NCI-H2107 (cell line): ENCODE results near the gene TTC34.

ENCODE experiments used
- DNase-seq: peaks from one replicate; lab custom pipeline; 2025; lab: John Stamatoyannopoulos, UW

The TTC34 gene

DNA sequence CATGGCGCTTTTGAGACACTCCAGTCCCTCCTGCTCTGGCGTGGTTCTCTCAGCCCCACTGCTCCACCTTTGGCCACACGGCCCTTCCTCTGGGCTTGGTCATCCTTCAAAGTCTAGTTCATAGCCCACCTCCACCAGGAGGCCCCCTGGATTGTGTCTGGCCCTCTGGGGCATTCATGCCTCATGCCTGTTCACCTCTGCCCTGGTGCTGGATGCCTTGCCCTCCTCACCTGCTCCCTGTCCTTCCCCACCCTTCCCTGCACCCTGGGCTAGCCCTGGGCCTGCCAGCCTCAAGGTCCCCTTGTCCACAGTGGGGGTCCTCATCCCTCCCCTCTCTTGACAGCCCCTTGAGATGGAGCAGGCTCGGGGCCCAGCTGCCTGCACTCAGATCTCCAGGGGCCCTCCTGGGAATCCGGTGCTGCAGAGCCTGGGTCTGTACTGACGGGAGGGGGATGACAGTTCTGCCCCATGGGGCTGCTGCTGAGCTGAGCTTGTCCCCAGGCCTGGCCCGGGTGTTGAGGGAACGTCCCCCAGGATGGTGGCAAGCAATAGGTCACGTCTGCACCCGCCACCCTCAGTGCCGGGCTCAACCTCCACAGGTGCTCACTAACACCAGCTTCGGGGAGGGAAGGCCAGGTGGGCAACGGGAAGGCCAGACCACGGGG lies 196.5 kb downstream of the TTC34 start:
- no peak for DNase-seq

DNA sequence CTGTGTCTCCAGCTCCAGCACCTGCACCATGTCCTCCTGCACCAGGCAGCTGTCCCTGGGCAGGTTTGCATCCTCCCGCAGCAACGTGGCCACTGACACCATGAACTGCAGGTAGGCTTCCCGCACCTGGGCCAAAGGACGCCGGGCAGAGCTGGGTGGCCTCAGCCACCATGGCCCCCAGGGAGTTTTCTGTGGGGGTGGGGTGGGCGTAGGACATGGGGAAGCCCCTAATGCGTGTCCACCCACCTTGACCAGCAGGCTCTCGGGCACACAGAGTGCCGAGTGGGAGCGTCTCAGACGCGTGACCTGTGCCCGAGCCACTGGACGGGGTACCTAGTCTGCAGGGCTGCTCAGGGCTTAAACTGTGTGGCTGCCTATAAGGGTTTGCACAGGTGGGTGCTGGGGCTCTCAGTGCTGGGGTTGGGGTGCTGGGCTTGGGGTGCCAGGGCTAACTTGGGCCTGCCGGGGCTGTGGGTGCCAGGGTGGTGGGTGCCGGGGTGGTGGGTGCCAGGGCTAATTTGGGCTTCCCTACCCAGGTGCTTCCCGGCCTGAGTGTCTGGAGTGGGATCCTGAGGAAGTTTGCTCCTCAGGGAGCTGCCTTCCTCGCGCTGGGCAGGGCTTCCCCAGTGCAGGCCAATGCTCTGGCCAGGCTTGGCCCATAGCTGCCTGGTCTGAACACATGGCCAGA lies 197.2 kb downstream of the TTC34 start:
- DNase-seq, result no peak

- no peak for DNase-seq
Observed at GRCh38 chr1:2603521-2604155, 197.9 kb downstream of the TTC34 start.

GRCh38 chr1:2602866-2603520 lies 198.5 kb downstream of the TTC34 start:
- DNase-seq, result no peak

GRCh38 chr1:2602311-2602835 lies 199.1 kb downstream of the TTC34 start:
- DNase-seq, result no peak

DNA sequence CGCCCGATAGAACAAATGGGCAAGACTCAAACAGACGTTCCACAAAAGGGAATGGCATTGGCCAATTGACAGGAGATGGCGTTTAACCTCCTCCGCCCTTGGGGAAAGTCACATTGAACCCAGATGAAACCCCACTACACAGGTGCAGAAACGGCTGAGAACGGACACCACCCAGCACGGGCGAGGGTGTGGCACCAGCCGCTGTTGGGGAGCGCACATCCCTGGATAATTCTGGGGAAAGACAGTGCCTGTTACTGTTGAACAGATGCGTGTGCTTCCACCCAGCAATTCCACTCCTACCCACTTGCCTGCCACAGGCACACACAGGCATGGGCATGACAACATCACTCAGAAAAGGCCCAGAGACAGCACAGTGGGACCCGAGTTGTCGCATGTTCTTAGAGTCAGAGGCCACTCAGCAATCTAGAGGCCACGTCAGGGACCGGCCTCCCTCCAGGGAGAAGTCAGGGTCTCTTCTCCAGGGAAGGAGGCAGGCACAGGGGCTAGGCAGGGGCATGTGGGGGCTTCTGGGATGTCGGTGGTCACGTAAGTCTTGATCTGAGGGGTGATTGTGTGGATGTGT lies 199.7 kb downstream of the TTC34 start:
- DNase-seq, result no peak

GRCh38 chr1:2598329-2598931 lies 203.1 kb downstream of the TTC34 start:
- DNase-seq, result no peak

GRCh38 chr1:2597441-2598328 lies 203.8 kb downstream of the TTC34 start:
- DNase-seq, result no peak

GRCh38 chr1:2596530-2597333 lies 204.8 kb downstream of the TTC34 start:
- DNase-seq, result no peak

DNA sequence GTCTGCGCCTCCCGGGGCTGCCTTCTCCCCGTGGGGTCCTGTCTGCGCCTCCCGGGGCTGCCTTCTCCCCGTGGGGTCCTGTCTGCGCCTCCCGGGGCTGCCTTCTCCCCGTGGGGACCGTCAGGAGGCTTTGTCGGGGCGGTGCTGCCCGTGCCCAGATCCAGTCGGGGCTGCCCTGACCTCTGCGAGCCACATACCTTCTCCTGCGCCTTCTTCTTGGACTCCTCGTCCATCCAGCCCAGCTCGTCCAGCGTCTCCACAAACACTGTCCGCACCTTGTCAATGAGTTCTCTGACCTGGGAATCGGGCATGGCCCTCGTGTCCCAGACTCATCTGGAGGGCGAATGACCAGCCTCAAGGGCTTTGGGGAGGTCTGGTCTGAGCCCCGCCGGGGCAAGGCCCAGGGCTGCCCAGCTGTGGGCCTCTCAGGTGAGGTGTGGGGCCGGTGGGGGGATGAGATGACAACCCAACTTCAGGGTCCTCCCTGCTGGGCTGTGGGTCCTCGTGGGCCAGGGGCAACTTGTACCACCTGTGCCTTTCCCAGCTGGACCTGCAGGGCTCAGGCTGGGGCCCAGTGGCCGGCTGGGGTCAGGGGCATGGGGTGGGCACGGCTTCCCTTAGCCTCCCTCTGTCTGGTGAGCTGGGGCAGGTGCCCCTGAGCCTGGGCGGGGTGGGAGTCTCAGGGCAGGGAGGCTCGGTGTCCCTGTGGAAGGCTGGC lies 205.5 kb downstream of the TTC34 start:
- DNase-seq, result no peak

DNA sequence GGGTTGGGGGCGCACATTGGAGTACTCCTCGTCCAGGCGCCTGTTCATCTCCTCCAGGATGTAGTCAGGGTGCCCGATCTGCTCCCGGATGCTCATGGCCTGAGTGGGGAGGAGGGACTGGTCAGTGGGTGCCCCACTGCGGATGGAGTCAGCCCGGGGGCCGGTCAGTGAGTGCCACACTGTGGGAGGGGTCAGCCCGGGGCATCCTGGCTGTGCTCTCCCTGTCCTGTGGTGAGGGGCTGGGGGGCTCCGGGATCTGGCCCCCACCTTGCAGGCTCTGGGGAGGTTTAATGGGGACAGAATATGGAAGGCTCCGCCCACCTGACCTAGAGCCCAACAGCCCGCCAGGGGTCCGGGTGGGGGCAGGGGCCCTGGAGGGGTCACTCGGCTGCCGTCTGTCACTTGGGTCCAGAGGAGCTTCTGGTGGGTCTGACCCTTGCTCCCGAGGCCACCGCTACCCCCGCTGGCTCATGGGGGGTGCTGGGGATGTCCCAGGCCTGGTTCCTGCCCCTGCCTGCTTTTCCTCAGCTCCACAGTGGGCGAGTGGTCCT lies 206.2 kb downstream of the TTC34 start:
- DNase-seq, result no peak

GRCh38 chr1:2594641-2595131 lies 206.8 kb downstream of the TTC34 start:
- no peak for DNase-seq

GRCh38 chr1:2594001-2594640 lies 207.4 kb downstream of the TTC34 start:
- DNase-seq, result no peak

DNA sequence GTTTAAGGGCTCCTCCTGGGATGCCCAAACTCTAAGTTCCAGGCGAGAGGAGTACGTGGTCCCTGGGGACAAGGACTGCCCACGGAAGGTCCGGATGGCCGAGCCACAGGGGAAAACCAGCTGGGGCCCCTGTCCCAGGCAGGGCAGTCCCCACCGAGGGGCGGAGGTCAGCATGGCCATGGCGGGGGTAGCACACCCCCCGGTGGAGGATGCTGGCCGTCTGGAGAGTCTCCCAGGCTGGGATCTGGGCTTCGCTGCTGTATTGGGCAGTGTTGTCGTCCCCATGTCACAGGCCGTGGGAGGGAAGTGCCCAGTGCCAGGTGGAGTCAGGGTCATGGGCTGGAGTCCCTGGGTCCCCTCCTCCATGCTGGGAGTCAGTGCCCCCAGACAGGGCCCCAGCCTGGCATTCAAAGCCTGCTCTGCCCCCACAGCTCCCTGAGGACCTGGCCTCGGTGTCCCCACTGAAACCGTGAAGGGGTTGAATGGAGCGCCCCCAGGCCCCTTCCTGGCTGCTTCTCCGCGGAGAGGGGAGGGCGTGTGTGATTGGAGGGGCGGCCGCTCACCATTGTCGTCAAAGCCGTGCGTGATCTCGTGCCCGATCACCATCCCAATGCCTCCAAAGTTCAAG lies 208.1 kb downstream of the TTC34 start:
- DNase-seq, result no peak

DNA sequence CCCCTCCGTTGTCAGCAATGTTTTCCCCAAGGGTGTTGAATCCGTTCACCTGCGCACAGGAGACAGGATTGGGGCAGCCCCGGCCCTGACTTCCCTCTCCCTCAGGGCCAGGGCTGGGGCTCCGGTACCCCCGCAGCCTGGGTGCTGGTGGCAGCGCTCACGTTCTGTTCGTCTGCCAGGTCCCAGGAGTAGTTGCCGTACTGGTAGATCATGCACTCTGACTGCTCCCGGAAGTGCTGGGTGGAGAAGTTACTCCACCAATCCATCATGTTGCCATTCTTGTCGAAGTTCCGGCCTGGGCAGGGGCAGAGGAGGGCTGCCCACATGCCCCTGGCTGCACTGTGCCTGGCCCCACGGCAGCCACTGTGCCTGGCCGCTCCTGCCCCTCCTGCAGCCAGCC lies 208.8 kb downstream of the TTC34 start:
- no peak for DNase-seq

DNA sequence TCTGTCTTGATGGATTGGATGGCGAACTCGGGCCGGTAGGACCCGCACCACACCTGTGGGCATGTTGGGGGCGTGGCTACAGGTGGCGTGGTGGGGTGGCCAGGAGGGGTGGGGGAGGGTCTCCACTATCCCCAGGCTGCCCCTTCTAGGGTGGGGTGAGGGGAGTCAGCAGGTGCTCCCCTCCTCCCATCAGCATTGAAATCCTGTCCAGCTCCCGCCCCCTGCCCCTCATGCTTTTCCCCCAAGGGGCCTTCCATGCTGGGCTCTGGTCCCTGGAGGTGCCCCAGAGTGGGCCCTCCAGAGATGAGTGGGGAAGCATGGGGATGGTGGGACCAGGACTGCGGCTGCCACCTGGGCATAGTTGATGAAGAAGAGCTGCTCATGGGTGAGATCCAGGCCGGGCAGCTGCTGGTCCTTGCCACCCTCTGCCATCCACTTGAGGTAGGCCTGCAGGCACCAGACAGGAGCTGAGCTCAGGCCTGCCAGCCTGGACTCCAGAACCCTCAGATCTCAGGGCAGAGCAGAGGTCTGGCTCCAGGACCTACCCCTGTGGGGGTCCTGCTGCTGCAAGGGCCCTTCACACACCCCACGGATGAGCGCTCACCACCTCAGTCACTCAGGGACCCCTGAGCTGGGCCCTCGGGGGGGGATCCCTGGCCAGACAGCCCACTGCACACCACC lies 209.8 kb downstream of the TTC34 start:
- DNase-seq, result no peak

- DNase-seq, result no peak
Observed at GRCh38 chr1:2591233-2591580, 210.3 kb downstream of the TTC34 start.
